ENCODE results near the gene DHX32.
"Not testable (repeated sequence)": the region's sequence is repeated elsewhere in the genome, so short reads cannot be mapped to it uniquely, and the experiment has no call there.

DHX32 gene, protein sequence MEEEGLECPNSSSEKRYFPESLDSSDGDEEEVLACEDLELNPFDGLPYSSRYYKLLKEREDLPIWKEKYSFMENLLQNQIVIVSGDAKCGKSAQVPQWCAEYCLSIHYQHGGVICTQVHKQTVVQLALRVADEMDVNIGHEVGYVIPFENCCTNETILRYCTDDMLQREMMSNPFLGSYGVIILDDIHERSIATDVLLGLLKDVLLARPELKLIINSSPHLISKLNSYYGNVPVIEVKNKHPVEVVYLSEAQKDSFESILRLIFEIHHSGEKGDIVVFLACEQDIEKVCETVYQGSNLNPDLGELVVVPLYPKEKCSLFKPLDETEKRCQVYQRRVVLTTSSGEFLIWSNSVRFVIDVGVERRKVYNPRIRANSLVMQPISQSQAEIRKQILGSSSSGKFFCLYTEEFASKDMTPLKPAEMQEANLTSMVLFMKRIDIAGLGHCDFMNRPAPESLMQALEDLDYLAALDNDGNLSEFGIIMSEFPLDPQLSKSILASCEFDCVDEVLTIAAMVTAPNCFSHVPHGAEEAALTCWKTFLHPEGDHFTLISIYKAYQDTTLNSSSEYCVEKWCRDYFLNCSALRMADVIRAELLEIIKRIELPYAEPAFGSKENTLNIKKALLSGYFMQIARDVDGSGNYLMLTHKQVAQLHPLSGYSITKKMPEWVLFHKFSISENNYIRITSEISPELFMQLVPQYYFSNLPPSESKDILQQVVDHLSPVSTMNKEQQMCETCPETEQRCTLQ

DNA sequence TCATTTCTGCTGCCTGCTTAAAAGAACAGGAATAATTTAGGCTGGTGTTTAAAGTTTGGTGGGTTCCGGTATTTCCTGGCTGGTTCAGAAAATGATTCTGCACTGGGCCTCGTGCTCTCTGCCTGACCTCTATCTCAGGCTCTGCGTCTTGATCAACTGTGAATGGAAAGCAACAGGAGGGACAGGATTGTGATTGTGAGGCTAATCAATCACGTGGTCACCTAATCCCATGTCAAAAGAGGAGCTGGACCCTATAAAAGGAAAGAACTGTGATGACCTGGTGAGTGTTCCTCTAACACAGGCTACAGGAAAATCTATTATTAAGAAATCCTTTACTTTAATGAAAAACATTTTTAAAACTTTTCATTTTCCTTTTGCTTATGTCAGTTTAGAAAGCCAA, at the start of gene DHX32:
DHX32 (minus strand) TSS at position 101 of the 400 bp plus-strand sequence. CDS start 468 bp downstream, outside the sequence.
- DNase-seq: no peak

DNA sequence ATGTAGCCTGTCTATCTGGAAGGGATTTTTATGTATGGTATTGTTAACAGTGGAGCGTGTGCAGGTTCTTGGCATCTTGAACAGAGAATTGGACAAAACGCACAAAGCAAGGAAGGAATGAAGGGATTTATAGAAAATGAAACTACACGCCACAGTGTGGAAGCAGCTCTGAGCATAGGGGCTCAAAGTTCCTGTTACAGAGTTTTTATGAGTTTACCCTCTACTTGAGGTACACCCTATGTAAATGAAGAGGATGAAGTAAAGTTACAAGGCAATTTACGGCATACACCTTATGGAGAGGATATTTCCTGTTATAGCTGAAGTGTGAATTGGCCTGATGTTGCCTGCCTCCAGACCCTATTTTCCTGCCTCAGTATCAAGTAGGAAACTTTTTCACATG, 48.5 kb upstream of the DHX32 start:
- no peak for DNase-seq

DNA sequence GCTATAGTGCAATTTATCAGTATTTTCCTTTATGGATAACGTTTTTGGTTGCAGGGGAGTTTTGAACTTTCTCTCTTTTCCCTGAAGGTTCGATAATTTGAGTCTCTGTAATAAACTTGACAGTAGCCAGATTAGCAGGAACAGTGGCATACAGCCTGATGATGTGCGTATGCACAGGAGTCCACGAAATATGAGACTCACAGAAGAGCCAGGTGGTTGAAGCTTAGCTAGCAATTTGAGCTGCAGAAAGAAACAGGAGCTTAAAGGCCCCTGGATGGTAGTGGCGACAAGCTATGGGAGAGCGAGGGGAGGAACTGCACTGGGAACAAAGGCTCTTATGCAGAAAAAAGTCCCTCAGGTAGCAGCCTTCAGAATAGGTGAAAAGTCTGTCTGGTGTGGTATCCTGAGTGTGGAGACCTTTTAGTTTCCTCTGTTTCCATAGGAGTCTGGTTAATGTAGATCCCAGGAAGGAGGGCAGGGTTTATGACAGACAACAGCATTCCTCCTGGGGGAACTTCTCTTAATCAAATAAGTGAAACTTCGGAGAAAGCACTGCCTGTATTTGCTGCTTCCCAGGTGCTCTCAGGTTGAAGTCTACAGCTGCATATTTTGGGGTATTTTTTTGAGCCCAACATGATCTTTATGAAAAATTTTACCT, 48.0 kb upstream of the DHX32 start:
- DNase-seq: no peak

DNA sequence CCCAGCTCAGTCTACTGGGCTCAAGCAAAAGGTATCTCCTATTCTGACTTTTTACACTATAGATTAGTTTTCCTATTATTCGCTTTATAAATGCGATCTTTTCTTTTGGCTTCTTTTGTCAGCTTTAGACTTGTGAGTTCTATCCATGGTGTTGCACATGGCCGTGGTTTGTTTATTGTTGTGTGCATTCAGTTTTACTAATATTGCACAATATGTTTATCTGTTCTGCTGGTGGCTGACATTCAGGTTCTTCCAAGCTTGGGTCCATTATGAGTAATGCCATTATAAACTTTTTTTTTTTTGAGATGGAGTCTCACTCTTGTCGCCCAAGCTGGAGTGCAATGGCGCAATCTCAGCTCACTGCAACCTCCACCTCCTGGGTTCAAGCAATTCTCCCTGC, 46.2 kb upstream of the DHX32 start:
- not testable (repeated sequence) for DNase-seq

DNA sequence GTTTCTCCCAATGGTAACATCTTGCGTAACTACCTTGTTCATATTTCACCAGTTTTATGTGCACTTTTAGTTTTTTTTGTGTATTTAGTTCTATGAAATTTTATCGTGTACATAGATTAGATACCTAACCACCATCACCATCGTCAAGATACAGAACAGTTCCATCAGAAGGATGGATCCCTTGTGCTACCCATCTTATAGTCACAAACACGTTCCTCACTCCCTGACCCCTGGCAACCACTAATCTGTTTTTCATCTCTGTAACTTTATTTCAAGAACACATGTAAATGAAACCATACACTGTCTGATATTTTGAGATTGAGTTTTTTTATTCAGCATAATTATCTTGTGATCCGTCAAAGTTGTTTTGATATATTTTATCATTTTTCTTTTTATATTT, 45.2 kb upstream of the DHX32 start:
- no peak for DNase-seq

DNA sequence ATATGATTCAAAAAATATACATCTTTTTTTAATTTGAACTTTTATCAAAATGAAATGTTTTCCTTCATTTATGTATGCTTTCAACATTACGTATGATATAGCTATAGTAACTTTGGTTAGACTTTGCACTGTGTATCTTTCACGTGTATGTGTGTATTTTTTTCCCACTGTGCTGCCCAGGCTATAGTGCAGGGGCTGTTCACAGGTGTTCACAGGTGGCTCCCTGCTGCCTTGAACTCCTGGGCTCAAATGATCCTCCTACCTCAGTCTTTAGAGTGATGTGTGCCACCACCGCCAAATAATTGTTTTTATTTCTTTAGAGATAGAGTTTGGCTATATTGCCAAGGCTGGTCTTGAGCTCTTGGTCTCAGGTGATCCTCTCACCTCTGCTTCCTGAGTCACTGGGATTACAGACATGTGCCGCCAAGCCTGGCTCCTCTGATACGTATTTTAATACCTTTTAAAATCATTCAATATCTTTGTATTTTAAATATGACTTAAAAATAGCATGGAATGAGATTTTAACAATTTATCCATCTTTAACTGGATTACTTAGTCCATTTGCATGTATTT, 44.3 kb upstream of the DHX32 start:
- DNase-seq: no peak

DNA sequence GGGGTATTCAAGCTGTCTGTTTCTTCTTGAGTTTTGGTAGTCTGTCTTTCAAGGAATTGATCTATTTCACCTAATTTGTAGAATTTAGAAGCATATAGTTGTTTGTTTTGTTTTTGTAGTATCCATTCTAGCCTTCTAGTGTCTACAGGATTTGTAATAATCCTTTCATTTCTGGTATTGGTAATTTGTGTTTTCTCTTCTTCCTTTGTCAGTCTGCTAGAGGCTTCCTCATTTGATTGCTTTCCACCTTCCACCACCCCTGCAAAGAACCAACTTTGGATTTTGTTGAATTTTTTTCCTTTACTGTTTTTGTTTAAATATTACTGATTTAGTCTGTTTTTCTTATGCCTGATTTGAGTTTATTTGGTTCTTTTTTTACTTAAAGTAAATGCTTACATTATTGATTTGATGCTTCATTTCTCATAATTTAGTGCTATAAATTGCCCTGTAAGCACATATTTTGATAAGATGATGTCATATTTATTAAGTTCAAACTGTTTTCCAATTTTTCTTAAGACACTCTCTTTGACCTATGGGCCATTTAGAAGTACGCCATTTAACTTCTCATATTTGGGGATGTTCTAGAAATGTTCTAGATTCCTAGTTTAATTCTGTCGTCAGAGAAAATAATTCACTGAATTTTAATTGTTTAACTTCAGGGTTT, 40.7 kb upstream of the DHX32 start:
- DNase-seq: not testable (repeated sequence)

DNA sequence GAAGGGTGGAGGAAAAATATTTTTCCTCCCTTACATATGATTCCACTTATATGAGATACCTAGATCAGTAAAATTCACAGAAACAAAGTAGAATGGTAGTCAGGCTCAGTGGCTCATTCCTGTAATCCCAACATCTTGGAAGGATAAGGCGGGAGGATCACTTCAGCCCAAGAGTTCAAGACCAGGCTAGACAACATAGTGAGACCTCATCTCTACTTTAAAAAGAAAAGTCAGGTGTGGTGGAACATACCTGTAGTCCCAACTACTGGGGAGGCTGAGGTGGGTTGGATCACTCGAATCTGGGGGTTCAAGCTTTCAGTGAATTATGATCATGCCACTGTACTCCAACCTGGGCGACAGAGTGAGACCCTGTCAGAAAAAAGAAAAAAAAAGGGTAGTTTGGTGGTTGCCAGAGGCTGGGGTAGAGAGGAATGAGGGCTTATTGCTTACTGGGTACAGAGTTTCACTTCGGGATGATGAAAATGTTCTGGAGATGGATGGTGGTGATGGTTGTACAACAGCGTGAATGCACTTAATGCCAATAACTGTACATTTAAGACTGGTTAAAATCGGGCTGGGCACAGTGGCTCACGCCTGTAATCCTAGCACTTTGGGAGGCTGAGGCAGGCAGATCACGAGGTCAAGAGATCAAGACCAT, 36.7 kb upstream of the DHX32 start:
- not testable (repeated sequence) for DNase-seq

DNA sequence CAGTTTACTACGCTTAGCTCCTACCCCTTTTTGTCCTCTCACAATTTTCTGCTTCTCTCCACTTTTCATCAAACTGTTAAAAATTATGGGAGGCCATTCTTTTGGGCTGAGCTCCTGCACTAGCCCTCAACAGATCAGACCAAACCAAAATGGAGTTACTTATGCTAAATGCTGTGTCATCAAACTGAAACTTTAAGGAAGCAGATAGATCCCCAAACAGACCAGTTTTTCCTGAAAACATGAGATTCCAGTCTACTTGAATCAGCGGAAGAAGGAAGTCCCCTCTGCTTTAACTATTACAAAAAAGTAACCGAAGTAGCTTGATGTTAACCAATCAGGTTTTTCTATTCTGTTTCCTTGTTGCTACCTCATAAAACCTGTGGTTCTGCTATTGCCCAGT, 35.9 kb upstream of the DHX32 start:
- no peak for DNase-seq

DNA sequence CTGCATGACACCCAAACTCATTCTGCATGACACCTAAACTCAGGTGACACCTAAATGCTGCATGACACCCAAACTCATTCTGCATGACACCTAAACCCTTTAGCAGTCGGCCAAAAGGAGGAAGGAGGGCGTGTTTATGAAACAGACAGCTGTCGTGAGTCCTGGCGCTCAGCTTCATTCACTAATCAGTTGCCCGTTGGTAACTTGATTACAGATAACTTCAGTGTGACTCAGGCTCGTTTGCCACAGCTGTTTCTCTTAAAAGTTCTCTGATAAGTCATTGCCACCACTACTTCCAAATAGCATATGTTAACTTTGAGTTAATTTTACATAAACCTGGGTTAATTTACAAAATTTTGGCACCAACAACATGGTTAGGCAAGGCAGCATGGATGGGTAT, 32.2 kb upstream of the DHX32 start:
- not testable (repeated sequence) for DNase-seq

DNA sequence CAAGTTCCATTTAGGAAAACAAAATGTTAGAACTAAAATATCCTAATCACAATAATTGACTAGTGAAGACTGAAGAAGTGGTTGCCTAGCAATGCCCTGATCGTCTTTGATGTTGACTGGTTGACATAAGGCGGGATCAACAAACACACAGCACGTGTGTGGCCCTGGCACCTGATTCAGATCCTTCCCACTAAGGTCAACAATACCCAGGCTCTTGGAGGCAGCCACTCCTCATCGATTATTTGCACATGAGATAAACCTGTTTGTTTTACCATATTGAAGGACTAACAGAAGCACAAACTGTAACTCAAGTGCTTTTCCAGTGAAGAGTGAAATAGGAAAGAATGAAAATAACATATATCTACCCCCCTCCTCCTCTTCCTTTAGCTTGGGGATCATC, 30.9 kb upstream of the DHX32 start:
- DNase-seq: no peak

DNA sequence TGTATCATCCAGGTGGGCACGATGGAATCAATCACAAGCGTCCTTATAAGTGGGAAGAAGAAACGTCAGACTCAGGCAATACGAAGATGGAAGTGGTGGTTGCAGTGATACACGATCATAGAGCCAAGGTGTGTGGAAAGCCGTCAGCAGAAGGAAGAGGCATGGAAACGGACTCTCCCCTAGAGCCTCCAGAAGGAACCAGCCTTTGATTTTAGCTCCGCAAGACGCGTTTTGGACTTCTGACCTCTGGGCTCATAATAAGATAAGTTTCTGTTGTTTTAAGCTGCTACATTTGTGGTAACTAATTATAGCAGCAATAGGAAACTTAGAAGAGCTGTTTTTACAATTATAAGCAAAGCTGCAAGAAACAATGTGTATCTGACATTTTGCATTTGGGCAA, 30.1 kb upstream of the DHX32 start:
- DNase-seq: no peak

DNA sequence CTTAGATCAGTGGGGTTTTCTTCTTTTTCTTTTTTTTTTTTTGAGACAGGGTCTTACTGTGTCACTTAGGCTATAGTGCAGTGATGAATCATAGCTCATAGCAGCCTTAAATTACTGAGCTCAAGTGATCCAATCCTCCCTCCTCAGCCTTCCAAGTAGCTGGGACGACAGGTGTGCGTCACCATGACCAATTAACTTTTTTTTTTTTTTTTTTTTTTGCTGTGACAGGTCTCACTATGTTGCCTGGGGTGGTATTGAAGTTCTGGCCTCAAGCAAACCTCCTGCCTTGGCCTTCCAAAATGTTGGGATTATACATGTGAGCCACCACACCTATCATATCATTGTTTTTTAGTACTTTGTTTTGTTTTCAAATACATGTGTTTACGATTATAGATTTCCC, 28.4 kb upstream of the DHX32 start:
- not testable (repeated sequence) for DNase-seq

DNA sequence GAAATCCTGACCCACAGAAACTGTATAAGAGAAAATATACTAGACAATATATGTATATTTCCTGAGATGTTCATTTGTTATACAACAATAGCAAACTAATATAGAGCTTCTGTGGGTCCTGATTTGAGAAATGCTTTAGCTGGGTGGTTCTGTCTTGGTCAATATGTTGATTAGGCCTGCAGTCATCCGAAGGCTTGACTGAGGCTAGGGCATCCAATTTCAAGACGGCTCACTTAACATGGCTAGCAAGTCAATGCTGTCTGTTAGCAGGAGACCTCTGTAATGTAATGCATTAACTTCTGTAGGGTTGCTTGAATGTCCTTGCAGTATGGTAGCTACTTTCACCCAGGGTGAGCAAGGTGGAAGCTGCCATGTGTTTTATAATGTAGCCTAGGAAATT, 27.7 kb upstream of the DHX32 start:
- DNase-seq: not testable (repeated sequence)

DNA sequence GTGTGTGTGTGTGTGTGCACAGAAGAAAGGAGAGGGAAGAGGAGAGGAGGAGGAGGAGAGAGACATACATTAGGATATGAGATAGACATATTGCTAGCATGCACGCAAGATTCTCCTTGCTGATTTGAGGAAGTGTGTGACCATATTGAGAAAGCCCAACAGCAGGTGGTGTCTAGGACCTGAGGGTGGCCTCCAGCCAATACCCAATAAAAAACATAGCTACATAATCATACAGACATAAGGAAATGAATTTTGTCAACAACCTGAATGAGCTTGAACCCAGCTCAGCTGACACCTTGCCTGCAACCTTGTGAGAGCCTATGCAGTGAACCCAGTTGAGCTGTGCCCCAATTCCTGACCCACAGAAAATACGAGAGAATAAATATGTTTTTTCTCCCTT, 26.5 kb upstream of the DHX32 start:
- DNase-seq: not testable (repeated sequence)

DNA sequence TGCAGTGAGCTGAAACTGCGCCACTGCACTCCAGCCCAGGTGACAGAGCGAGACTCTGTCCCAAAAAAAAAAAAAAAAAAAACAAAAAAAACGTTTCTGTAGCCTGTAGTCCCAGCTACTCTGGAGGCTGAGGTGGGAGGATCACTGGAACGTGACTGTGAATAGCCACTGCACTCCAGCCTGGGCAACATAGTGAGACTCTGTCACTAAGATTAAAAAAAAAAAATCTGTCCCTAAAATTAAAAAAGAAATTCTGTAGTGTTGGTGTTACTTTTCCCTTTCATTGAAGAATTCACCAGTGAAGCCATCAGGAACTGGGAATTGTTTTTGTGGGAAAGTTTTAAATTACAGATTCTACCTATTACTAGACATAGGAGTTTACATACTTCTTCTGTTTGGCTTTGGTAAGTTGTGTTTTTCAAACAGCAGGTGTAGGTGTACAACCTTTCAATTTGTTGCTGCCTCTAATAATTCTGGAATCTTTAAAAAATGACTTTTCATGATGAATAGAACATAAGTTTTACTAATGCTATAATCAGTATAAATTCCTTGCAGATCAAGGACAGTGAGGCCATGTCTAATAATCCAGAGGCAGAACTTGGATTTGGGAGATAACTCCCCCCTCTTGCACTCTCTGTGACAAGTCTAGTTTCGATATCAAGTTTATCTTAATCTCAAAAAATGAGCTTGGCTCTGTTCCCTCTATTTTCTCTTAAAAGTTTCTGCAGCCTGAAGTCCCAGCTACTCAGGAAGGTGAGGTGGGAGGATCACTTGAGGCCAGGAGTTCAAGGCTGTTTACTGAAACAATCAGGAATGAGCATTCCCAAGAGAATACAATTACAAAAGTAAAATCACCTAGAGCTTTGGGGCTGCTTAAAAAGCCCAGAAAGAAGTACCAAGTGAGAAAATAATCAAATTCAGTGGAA, 24.2 kb upstream of the DHX32 start:
- DNase-seq: not testable (repeated sequence)

DNA sequence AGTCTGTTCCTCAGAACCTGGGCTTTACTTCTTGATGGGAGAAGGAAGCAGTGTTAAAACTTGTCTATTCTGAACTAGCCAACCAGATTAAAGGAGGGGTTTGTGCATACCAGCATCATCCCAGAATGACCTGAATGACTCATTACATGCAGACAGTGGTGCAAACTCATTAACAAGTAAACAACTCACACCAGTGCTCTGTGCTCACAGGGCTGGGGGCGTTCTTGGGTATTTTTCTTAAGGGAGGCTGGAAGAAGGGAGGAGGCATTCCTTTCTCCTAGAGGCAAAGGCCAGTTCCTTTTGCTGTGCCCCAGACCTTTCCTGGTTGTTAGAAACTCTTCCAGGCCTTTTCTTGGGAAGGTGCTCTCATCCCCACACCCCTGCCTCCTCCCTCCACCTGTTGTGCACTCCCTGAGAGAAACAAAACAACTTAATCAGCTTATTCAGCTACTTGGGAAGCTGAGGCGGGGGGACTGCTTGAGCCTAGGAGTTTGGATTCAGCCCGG, 22.1 kb upstream of the DHX32 start:
- not testable (repeated sequence) for DNase-seq

DNA sequence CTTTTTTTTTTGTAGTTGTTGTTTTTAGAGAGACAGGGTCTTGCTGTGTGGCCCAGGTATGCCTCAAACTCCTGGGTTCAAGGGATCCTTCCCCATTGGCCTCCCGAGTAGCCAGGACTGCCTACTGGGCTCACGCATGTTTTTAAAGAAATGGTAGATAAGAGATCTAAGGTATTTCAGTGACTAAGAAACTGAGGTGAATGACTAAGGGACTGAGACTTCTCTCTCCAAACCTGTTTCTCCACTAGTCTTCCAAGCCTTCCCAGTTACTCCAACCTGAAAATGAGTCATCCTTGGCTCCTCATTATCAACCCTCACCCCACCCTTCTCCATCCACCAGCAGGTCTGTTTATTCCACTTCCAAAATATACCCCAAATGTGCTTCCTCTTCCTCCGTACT, 19.9 kb upstream of the DHX32 start:
- not testable (repeated sequence) for DNase-seq

DNA sequence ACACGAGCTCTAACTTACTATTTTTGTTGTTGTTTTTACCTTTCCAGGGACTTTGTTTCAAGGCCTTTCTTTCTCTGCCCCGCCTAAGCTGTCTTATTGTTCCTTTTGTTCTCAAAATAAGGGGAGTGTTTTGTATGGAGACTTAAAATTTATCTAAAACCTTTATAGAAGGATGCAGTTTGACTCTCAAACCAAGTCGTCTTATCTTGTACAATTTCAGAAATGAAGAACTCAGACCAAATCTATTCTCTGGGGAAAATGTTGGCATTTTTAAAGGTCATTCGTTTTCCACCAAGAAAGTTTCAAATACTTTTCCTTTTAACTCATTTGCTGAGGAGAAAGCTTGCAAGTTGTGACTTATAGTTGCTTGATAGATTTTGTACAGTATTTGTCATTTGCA, 16.2 kb upstream of the DHX32 start:
- not testable (repeated sequence) for DNase-seq

All from hypothalamus (tissue), 51 donors.